Right atrium auricular region (tissue), 2 donors: Measurements from ENCODE around the gene GIGYF2. TPM values are rescaled to one million over a fixed set of nuclear protein-coding genes. Genes with fewer than 3 reads are reported as not detected.

Experiments used
- DNase-seq: peaks from one replicate; pipeline ENCODE4 v3.0.0-alpha.2; 2019; ENCODE audit warnings: low spot score
- H3K27ac ChIP-seq, 2 donors: fragments of 200-600 bp; sonication (generic); 1 replicate in 1 of 2; 2 replicates in 1 of 2; pipeline ENCODE4 v1.5.1; 2016 to 2019
- H3K27me3 ChIP-seq, 2 donors: fragments of 200-600 bp; sonication (generic); one replicate each; pipeline versions ENCODE4 v1.5.1 to v1.6.0; 2017 to 2019
- H3K36me3 ChIP-seq: fragments of 200-600 bp; sonication (generic); one replicate; pipeline ENCODE4 v1.5.1; 2016
- H3K4me1 ChIP-seq, 2 donors: fragments of 200-600 bp; sonication (generic); one replicate each; pipeline versions ENCODE4 v1.5.1 to v1.6.0; 2017 to 2019
- H3K4me3 ChIP-seq, 2 donors: fragments of 200-600 bp; sonication (generic); 1 replicate in 1 of 2; 2 replicates in 1 of 2; pipeline ENCODE4 v1.5.1; 2017 to 2019; ENCODE audit warnings: mild to moderate bottlenecking in 1 of 2, moderate library complexity in 1 of 2
- H3K9me3 ChIP-seq, 2 donors: fragments of 200-600 bp; sonication (generic); one replicate each; pipeline ENCODE4 v1.5.1; 2019
- CTCF ChIP-seq, 2 donors: fragments of 200-600 bp; sonication (generic); IDR thresholded peaks; one replicate each; pipeline ENCODE4 v1.5.1; 2019; ENCODE audit warnings: antibody characterized with exemption in 2 of 2
- total RNA-seq, 2 donors: library from RNA; depleted of rRNA; stranded (reverse); fragments of >200 nt; gene quantifications; one replicate each; pipeline ENCODE4 v1.1.0, GENCODE V29; 2016

Gene GIGYF2
- total RNA-seq, 2 donors from 2014 or later = 48.4 to 57.1 TPM

- no peaks in the 10 kb centered on the region for H3K9me3 ChIP-seq
- H3K4me1 ChIP-seq = no peaks in the 10 kb centered on the region
- H3K27me3 ChIP-seq = no peaks in the 10 kb centered on the region
- no peak for DNase-seq
- peak; percentile 25 to 53 for TF ChIP-seq CTCF (IDR thresholded peaks at IDR 0.05)
- no peak overlapping the region for H3K27ac ChIP-seq
- H3K4me3 ChIP-seq = no peak overlapping the region
- H3K36me3 ChIP-seq = peaks cover 37% of the 10 kb centered on the region
Measured at GRCh38 chr2:232761301-232761907, 64.3 kb downstream of the GIGYF2 start.

DNA sequence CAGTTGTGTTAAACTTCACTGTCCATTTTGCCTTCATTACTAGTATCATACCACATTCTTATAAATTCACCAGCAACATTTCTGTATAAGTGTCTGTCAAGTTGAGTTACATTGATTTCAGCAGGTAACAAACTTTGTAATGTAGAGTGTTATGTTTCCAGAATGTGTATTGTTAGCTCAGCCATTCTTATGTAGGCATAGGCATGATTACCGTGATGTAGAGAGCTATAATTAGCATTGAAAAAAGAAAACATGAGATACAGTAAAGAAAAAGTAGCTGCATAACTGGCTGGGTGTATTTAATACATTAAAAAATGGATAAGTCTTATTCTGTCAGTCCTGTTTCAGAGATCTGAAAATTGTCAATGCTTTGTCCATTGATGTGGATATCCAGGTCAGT lies 70.7 kb downstream of the GIGYF2 start:
- Histone ChIP-seq H3K27ac (no peak overlapping the region), H3K4me1 (no peaks in the 10 kb centered on the region), H3K36me3 (peaks cover 32% of the 10 kb centered on the region), H3K9me3 (no peaks in the 10 kb centered on the region), H3K27me3 (no peaks in the 10 kb centered on the region), H3K4me3 (no peak overlapping the region)
- no peak for TF ChIP-seq CTCF (IDR thresholded peaks at IDR 0.05)
- DNase-seq = no peak

GRCh38 chr2:232770207-232770606 lies 73.1 kb downstream of the GIGYF2 start:
- Histone ChIP-seq H3K4me3 (no peak overlapping the region), H3K27ac (no peak overlapping the region), H3K9me3 (no peaks in the 10 kb centered on the region), H3K36me3 (peaks cover 25% of the 10 kb centered on the region), H3K27me3 (no peaks in the 10 kb centered on the region), H3K4me1 (no peaks in the 10 kb centered on the region)
- no peak for DNase-seq
- TF ChIP-seq CTCF (IDR thresholded peaks at IDR 0.05) = no peak

- no peak for TF ChIP-seq CTCF (IDR thresholded peaks at IDR 0.05)
- H3K27me3 ChIP-seq = no peaks in the 10 kb centered on the region
- H3K9me3 ChIP-seq = no peaks in the 10 kb centered on the region
- H3K27ac ChIP-seq = no peak overlapping the region
- peaks cover 25% of the 10 kb centered on the region for H3K36me3 ChIP-seq
- no peak overlapping the region for H3K4me3 ChIP-seq
- DNase-seq = no peak
- no peaks in the 10 kb centered on the region for H3K4me1 ChIP-seq
Measured at GRCh38 chr2:232771870-232772269, 74.7 kb downstream of the GIGYF2 start.

GRCh38 chr2:232772531-232772930 lies 75.4 kb downstream of the GIGYF2 start:
- H3K27me3 ChIP-seq = no peaks in the 10 kb centered on the region
- H3K27ac ChIP-seq = no peak overlapping the region
- no peak overlapping the region for H3K4me3 ChIP-seq
- no peaks in the 10 kb centered on the region for H3K4me1 ChIP-seq
- no peak for DNase-seq
- no peaks in the 10 kb centered on the region for H3K9me3 ChIP-seq
- no peak for TF ChIP-seq CTCF (IDR thresholded peaks at IDR 0.05)
- peaks cover 25% of the 10 kb centered on the region for H3K36me3 ChIP-seq

DNA sequence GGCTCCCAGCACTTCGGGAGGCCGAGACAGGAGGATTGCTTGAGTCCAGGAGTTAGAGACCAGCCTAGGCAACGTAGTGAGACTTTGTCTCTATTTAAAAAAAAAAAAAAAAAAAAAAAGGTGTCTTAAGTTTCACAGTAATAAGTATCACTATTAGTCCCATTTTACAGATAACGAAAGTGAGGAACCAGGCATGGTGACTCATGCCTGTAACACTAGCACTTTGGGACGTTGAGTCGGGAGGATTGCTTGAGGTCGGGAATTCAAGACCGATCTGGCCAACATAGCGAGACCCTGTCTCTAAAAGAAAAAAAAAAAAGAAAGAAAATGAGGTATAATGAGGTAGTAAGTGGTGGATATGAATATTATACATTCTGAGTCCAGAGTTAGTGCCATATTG lies 76.7 kb downstream of the GIGYF2 start:
- DNase-seq = no peak
- Histone ChIP-seq H3K36me3 (peaks cover 20% of the 10 kb centered on the region), H3K27ac (no peak overlapping the region), H3K4me3 (no peak overlapping the region), H3K27me3 (no peaks in the 10 kb centered on the region), H3K9me3 (no peaks in the 10 kb centered on the region), H3K4me1 (no peaks in the 10 kb centered on the region)
- no peak for TF ChIP-seq CTCF (IDR thresholded peaks at IDR 0.05)
